Measurements from ENCODE around the gene CD82. TPM values are rescaled to one million over a fixed set of nuclear protein-coding genes. Genes with fewer than 3 reads are reported as not detected.
"Not testable (repeated sequence)": the region's sequence is repeated elsewhere in the genome, so short reads cannot be mapped to it uniquely, and the experiment has no call there.

CD82 gene
- polyA plus RNA-seq, 1 of the 3 experiments (the other 2 are of a cell fraction), result 39.2 TPM

GRCh38 chr11:44645827-44646226 is 80.4 kb downstream of the CD82 start:
- ChIA-PET CTCF (no interaction called here), POLR2A (no interaction called here)
- no peak overlapping the region for H3K9ac ChIP-seq
- no peak overlapping the region for H3K4me2 ChIP-seq
- no peak overlapping the region for H2AFZ ChIP-seq (ENCODE audit: low read depth)
- no peak for DNase-seq
- no peak overlapping the region for H3K4me3 ChIP-seq (ENCODE audit: low read depth in 2 of 2, low read length in 1 of 2)
- H3K9me2 ChIP-seq, result no peaks in the 10 kb centered on the region
- H3K79me2 ChIP-seq (ENCODE audit: insufficient read depth), result no peaks in the 10 kb centered on the region
- 44% methylated on average over 3 of the region's 3 CpGs for WGBS (ENCODE audit: low lambda C conversion rate)
- H3K36me3 ChIP-seq (replicated peaks in 1 of 2; ENCODE audit: control insufficient read depth in 1 of 2, insufficient read depth in 2 of 2, low read length in 1 of 2), result no peaks in the 10 kb centered on the region
- H3K9me3 ChIP-seq, result peaks cover 15% of the 10 kb centered on the region; the same call in 1 of the 2 replicates
- H3K27me3 ChIP-seq (ENCODE audit: insufficient read depth), result peaks cover 19% of the 10 kb centered on the region; the same call in 1 of the 2 replicates
- TF ChIP-seq EZH2phosphoT487 (IDR thresholded peaks at IDR 0.05; ENCODE audit: borderline replicate concordance, low read depth) (no peak), SIN3A (IDR thresholded peaks at IDR 0.05; ENCODE audit: borderline replicate concordance, low read depth, low read length) (no peak), IRF3 (IDR thresholded peaks at IDR 0.05; ENCODE audit: low read depth, low read length) (no peak), YY1 (IDR thresholded peaks at IDR 0.05; ENCODE audit: low read depth) (no peak), ZBTB33 (IDR thresholded peaks at IDR 0.05; ENCODE audit: borderline replicate concordance, low read depth) (no peak), CTCF (IDR thresholded peaks at IDR 0.05) (no peak), FOXM1 (IDR thresholded peaks at IDR 0.05; ENCODE audit: low read depth) (no peak)
- no peaks in the 10 kb centered on the region for H3F3A ChIP-seq (replicated peaks; ENCODE audit: insufficient read depth)
- H3K4me1 ChIP-seq (ENCODE audit: control insufficient read depth in 1 of 2, insufficient read depth in 2 of 2, low read depth in 1 of 2, low read length in 1 of 2), result no peaks in the 10 kb centered on the region
- no peaks in the 10 kb centered on the region for H4K20me1 ChIP-seq (ENCODE audit: insufficient read depth)
- H3K27ac ChIP-seq (ENCODE audit: low read depth in 2 of 2, low read length in 1 of 2), result no peak overlapping the region

- H3F3A ChIP-seq (replicated peaks; ENCODE audit: insufficient read depth); H3K79me2 ChIP-seq (ENCODE audit: insufficient read depth); H3K9me2 ChIP-seq; POLR2A ChIA-PET; H3K4me1 ChIP-seq (ENCODE audit: control insufficient read depth in 1 of 2, insufficient read depth in 2 of 2, low read depth in 1 of 2, low read length in 1 of 2); H3K27ac ChIP-seq (ENCODE audit: low read depth in 2 of 2, low read length in 1 of 2); H3K4me2 ChIP-seq; H3K4me3 ChIP-seq (ENCODE audit: low read depth in 2 of 2, low read length in 1 of 2); CTCF ChIA-PET; H3K9ac ChIP-seq; H3K36me3 ChIP-seq (replicated peaks in 1 of 2; ENCODE audit: control insufficient read depth in 1 of 2, insufficient read depth in 2 of 2, low read length in 1 of 2); H2AFZ ChIP-seq (ENCODE audit: low read depth); H4K20me1 ChIP-seq (ENCODE audit: insufficient read depth); DNase-seq: not testable (repeated sequence)
- TF ChIP-seq JUND (IDR thresholded peaks at IDR 0.05) (peak; percentile 14; the same call in 1 of the 2 replicates), TCF12 (IDR thresholded peaks at IDR 0.05) (peak; percentile 40; the same call in 1 of the 2 replicates), TEAD4 (IDR thresholded peaks at IDR 0.05; ENCODE audit: borderline replicate concordance, insufficient read depth) (0 out of 2 replicates have a peak, but pooled peaks have one; percentile 16)
- Histone ChIP-seq H3K9me3 (peaks cover 15% of the 10 kb centered on the region; the same call in 1 of the 2 replicates), H3K27me3 (ENCODE audit: insufficient read depth) (peaks cover 28% of the 10 kb centered on the region)
- WGBS (ENCODE audit: low lambda C conversion rate), result 28% methylated on average over 6 of the region's 6 CpGs
Observed at GRCh38 chr11:44647255-44647955, 81.9 kb downstream of the CD82 start.
